Measurements from ENCODE around the gene CCL19. TPM values are rescaled to one million over a fixed set of nuclear protein-coding genes. Genes with fewer than 3 reads are reported as not detected.

The CCL19 gene
- total and polyA plus RNA-seq, 8 donors = 4.3 to 24.1 (median 7.8) TPM; not detected in 3

- no peak for DNase-seq
- Histone ChIP-seq H3K36me3 (peaks cover 0 to 48% (median 15%) of the 10 kb centered on the region in 4 donors), H3K27me3 (no peaks in the 10 kb centered on the region), H3K27ac (peak overlapping the region; percentile 95 to 99 (median 98)), H3K4me3 (peak overlapping the region; percentile 55 to 72 (median 66)), H3K9me3 (no peaks in the 10 kb centered on the region), H3K4me1 (peaks cover 0 to 40% (median 29%) of the 10 kb centered on the region in 4 donors)
- TF ChIP-seq POLR2AphosphoS5 (IDR thresholded peaks at IDR 0.05) = no peak
- TF ChIP-seq, protein P1, sequence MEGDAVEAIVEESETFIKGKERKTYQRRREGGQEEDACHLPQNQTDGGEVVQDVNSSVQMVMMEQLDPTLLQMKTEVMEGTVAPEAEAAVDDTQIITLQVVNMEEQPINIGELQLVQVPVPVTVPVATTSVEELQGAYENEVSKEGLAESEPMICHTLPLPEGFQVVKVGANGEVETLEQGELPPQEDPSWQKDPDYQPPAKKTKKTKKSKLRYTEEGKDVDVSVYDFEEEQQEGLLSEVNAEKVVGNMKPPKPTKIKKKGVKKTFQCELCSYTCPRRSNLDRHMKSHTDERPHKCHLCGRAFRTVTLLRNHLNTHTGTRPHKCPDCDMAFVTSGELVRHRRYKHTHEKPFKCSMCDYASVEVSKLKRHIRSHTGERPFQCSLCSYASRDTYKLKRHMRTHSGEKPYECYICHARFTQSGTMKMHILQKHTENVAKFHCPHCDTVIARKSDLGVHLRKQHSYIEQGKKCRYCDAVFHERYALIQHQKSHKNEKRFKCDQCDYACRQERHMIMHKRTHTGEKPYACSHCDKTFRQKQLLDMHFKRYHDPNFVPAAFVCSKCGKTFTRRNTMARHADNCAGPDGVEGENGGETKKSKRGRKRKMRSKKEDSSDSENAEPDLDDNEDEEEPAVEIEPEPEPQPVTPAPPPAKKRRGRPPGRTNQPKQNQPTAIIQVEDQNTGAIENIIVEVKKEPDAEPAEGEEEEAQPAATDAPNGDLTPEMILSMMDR (IDR thresholded peaks at IDR 0.05) = no peak
- no peak for TF ChIP-seq POLR2A (IDR thresholded peaks at IDR 0.05)
- no peak for TF ChIP-seq EP300 (IDR thresholded peaks at IDR 0.05)
- WGBS, 5 donors = 0 to 1% (median 1%) methylated on average over 11 to 26 of the region's 26 CpGs
- intact Hi-C loops (cut with DNase I; ENCODE audit: low total_unique reads) = no loop called here
Observed at GRCh38 chr9:34665067-34665380, 26.1 kb downstream of the CCL19 start.

DNA sequence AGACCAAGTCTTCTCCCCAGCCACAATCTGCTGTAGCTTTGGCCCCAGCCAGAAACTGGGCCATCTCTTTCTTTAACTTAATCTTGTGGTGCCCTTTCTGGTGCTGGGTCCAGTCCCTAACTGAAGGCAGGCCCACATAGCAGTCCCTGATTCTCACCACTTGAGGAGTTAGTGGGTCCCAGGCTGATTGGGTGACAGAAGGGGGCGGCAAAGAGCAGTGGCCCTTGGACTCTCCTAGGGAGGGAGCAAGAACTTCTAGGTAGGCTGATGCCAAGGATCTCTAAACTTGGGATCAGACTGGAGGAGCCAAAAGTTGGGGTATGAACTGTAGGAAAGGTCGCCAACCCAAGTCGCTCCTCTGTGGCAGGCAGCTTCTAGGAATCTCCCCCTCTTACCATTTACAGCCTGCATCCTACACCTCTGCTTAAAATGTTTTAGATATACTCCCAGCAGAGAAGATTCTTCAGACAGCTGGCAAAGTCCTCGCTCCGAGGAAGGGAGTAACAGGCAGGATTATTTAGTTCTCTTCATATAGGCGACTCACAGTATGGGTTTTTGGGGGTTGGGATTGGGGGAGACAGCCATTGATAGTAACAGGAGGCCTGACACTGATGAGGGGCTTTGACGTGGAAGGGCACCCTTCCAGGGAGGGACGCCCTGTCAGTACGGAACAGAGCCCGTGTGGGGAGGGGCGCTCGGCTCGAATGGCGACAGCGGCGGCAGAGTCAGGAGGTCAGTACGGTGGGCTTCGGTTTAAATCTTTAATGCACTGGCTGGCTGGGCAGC is 26.6 kb downstream of the CCL19 start:
- Histone ChIP-seq H3K4me1 (peaks cover 0 to 40% (median 29%) of the 10 kb centered on the region in 4 donors), H3K27me3 (no peaks in the 10 kb centered on the region), H3K9me3 (no peaks in the 10 kb centered on the region), H3K4me3 (peak overlapping the region; percentile 55 to 72 (median 66)), H3K36me3 (peaks cover 0 to 48% (median 17%) of the 10 kb centered on the region in 4 donors), H3K27ac (peak overlapping the region; percentile 95 to 99 (median 98))
- peak; percentile 85 to 89 for DNase-seq
- intact Hi-C loops (cut with DNase I; ENCODE audit: low total_unique reads) = no loop called here
- 10 to 17% (median 14%) methylated on average over 15 to 18 of the region's 18 CpGs for WGBS, 5 donors
- peak in 2 of 3 donors; percentile 13 to 26 for TF ChIP-seq POLR2AphosphoS5 (IDR thresholded peaks at IDR 0.05)
- no peak for TF ChIP-seq POLR2A (IDR thresholded peaks at IDR 0.05)
- TF ChIP-seq, protein P1 (IDR thresholded peaks at IDR 0.05) = peak in 5 of 7 experiments; percentile 67 to 89 (median 73)

DNA sequence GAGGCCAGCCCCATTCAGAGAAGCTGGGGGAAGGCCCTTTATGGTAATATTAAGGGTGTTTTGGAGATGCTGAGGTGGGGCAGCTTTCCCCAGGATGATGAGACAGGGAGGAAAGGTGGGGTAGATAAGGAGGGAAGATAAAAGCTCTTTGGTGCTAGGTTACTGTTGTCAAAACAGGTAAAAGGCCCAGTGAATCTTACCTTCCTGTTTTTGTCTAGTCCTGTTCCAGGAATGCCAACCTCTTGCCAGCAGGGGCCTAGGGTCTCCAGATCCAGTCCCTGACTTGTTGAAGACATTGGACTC is 27.8 kb downstream of the CCL19 start:
- H3K27me3 ChIP-seq = no peaks in the 10 kb centered on the region
- H3K9me3 ChIP-seq = no peaks in the 10 kb centered on the region
- H3K4me1 ChIP-seq = peaks cover 0 to 40% (median 29%) of the 10 kb centered on the region in 4 donors
- DNase-seq = no peak
- intact Hi-C loops (cut with DNase I; ENCODE audit: low total_unique reads) = no loop called here
- peaks cover 0 to 38% (median 15%) of the 10 kb centered on the region in 4 donors for H3K36me3 ChIP-seq
- peak overlapping the region in 1 of 5 donors; percentile 98 for H3K27ac ChIP-seq
- TF ChIP-seq EP300 (IDR thresholded peaks at IDR 0.05) (no peak), POLR2AphosphoS5 (IDR thresholded peaks at IDR 0.05) (no peak), POLR2A (IDR thresholded peaks at IDR 0.05) (no peak)
- TF ChIP-seq, protein P1 (IDR thresholded peaks at IDR 0.05) = no peak
- H3K4me3 ChIP-seq = no peak overlapping the region

DNA sequence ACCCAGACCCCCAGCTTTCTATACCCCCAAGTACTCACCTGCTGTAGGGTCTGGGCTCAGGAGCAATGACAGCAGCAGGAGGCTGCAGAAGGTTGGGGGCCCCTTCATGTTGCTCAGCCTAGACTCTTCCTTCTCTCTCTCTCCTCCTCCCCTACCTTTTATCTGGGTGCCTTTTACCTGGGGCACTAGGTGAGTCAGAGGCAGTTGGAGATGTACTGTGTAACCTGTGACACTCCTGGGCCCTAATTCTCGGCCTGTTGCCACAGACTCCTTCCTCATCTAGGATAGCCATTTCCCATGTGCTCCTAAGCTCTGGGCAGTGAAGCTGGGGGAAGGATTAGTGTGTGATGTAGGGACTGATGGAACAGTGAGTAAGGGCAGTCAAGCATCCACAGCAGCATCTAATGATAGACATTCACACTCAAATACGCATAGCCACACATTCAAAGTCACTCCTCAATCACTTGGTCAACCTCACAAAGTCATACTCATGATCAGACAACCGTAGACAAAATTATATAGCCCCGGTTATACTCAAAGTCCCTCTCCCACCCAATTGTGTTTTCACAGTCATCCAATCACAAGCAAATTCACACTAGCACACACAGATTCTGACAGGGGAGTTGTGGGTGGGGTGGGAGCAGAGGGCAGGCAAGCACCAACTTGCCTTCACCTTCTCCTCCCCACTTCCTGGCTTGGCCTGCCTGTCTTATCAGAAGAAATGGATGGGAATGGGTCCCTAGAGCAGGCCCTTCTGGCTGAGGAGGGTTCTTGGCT is 28.4 kb downstream of the CCL19 start, which contains the start of gene CCL27:
TSS of gene CCL27 (minus strand) at position 132 of the 777 bp plus-strand sequence. CDS start at position 108, 24 bp downstream.
- TF ChIP-seq POLR2AphosphoS5 (IDR thresholded peaks at IDR 0.05) = no peak
- TF ChIP-seq POLR2A (IDR thresholded peaks at IDR 0.05) = no peak
- Histone ChIP-seq H3K4me1 (peaks cover 0 to 36% (median 26%) of the 10 kb centered on the region in 4 donors), H3K36me3 (peaks cover 0 to 34% (median 15%) of the 10 kb centered on the region in 4 donors), H3K4me3 (no peak within 1 kb of the TSS), H3K9me3 (no peaks in the 10 kb centered on the region), H3K27me3 (no peaks in the 10 kb centered on the region), H3K27ac (peak within 1 kb of the TSS in 1 of 5 donors; percentile 98)
- no peak for DNase-seq
- WGBS, 5 donors = 77 to 88% (median 85%) methylated on average over 4 of the region's 4 CpGs
- intact Hi-C loops (cut with DNase I; ENCODE audit: low total_unique reads) = no loop called here
